Measurements from ENCODE around the gene RTN4R.

DNA sequence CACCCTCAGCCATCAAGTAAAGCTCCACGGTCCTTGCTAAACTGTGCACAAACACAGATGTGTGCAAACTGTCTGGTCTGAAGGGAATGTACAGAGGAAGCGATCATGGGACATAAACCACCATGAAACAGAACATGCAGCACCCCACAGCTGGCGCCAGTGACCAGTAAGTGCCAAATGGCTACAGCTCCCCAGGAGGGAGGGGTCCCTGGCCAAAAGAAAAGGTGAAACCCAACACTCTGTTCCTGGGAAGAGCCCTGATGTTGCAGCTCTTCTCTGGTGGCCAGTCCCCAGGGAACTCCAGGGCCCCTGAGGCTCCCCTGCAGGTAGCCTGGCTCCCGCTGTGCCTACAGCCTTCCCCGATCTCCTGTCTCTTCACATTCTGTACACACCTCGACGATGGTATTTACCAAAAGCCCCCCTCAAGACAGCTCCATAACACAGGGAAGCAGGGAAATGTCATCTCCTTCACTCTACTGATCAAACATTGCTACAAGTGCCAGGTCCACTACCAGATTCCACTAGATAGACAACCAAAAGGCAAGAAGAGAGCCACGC is 48.8 kb upstream of the RTN4R start:
- TF ChIP-seq, protein P1, sequence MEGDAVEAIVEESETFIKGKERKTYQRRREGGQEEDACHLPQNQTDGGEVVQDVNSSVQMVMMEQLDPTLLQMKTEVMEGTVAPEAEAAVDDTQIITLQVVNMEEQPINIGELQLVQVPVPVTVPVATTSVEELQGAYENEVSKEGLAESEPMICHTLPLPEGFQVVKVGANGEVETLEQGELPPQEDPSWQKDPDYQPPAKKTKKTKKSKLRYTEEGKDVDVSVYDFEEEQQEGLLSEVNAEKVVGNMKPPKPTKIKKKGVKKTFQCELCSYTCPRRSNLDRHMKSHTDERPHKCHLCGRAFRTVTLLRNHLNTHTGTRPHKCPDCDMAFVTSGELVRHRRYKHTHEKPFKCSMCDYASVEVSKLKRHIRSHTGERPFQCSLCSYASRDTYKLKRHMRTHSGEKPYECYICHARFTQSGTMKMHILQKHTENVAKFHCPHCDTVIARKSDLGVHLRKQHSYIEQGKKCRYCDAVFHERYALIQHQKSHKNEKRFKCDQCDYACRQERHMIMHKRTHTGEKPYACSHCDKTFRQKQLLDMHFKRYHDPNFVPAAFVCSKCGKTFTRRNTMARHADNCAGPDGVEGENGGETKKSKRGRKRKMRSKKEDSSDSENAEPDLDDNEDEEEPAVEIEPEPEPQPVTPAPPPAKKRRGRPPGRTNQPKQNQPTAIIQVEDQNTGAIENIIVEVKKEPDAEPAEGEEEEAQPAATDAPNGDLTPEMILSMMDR (conservative IDR thresholded peaks at IDR 0.05; ENCODE audit: low read depth, low read length) = no peak
- TF ChIP-seq SMC3 (IDR thresholded peaks at IDR 0.05; ENCODE audit: low read depth, low read length) (no peak), RAD21 (IDR thresholded peaks at IDR 0.05; ENCODE audit: low read length) (no peak), POLR2A (IDR thresholded peaks at IDR 0.05; ENCODE audit: low read depth, low read length) (no peak), MAFK (IDR thresholded peaks at IDR 0.05; ENCODE audit: low read depth, low read length) (no peak), NFE2L2 (IDR thresholded peaks at IDR 0.05; ENCODE audit: low read depth, low read length) (no peak), RFX5 (IDR thresholded peaks at IDR 0.05; ENCODE audit: low read depth, low read length) (no peak), RCOR1 (IDR thresholded peaks at IDR 0.05; ENCODE audit: insufficient replicate concordance, low read length) (no peak), CEBPB (IDR thresholded peaks at IDR 0.05; ENCODE audit: low read depth, low read length) (no peak), BHLHE40 (IDR thresholded peaks at IDR 0.05; ENCODE audit: low read depth, low read length) (no peak), MXI1 (IDR thresholded peaks at IDR 0.05; ENCODE audit: borderline replicate concordance, low read depth, low read length) (no peak), FOS (IDR thresholded peaks at IDR 0.05; ENCODE audit: low read depth, low read length) (no peak)
- TF ChIP-seq, protein P2, sequence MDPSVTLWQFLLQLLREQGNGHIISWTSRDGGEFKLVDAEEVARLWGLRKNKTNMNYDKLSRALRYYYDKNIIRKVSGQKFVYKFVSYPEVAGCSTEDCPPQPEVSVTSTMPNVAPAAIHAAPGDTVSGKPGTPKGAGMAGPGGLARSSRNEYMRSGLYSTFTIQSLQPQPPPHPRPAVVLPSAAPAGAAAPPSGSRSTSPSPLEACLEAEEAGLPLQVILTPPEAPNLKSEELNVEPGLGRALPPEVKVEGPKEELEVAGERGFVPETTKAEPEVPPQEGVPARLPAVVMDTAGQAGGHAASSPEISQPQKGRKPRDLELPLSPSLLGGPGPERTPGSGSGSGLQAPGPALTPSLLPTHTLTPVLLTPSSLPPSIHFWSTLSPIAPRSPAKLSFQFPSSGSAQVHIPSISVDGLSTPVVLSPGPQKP (IDR thresholded peaks at IDR 0.05; ENCODE audit: borderline replicate concordance, low read depth, low read length) = no peak
- TF ChIP-seq, protein P3, sequence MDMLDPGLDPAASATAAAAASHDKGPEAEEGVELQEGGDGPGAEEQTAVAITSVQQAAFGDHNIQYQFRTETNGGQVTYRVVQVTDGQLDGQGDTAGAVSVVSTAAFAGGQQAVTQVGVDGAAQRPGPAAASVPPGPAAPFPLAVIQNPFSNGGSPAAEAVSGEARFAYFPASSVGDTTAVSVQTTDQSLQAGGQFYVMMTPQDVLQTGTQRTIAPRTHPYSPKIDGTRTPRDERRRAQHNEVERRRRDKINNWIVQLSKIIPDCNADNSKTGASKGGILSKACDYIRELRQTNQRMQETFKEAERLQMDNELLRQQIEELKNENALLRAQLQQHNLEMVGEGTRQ (IDR thresholded peaks at IDR 0.05; ENCODE audit: low read depth, low read length) = no peak

Data from IMR-90 (cell line).